AG09319 (cell line): ENCODE data around the gene CYP46A1.

Experiments used
- DNase-seq: peaks from one replicate; pipeline ENCODE4 v3.0.0-alpha.2; 2010; ENCODE audit warnings: low read depth; ENCODE audit errors: extremely low read depth
- CTCF ChIP-seq: IDR thresholded peaks from 2 replicates; pipeline ENCODE4 v1.5.1; 2011; ENCODE audit warnings: low read depth, mild to moderate bottlenecking, inconsistent platforms, low read length, moderate library complexity

The CYP46A1 gene

GRCh38 chr14:99670361-99671234, 13.5 kb upstream of the CYP46A1 start:
- no peak for TF ChIP-seq CTCF
- DNase-seq = no peak

- TF ChIP-seq CTCF = no peak
- no peak for DNase-seq
These were observed 12.6 kb upstream of the CYP46A1 start for GRCh38 chr14:99671235-99672224.

GRCh38 chr14:99672506-99673304, 11.4 kb upstream of the CYP46A1 start:
- TF ChIP-seq CTCF = no peak
- no peak for DNase-seq

GRCh38 chr14:99673305-99674063, 10.6 kb upstream of the CYP46A1 start:
- TF ChIP-seq CTCF = no peak
- no peak for DNase-seq

- no peak for DNase-seq
These were observed 9.9 kb upstream of the CYP46A1 start for GRCh38 chr14:99674064-99674650.

More at GRCh38 chr14:99674064-99674650, 9.9 kb upstream of the CYP46A1 start:
- no peak for TF ChIP-seq CTCF
